Sigmoid colon (tissue), 7 donors: Measurements from ENCODE around the gene GLYR1. TPM values are rescaled to one million over a fixed set of nuclear protein-coding genes. Genes with fewer than 3 reads are reported as not detected.

ENCODE experiments used
- DNase-seq: peaks from one replicate; pipeline ENCODE4 v3.0.0-alpha.2; 2019
- H3K27ac ChIP-seq, 4 donors: fragments of 200-600 bp; sonication (generic); one replicate each; pipeline ENCODE4 v1.5.1; 2016 to 2019; ENCODE audit warnings: mild to moderate bottlenecking in 1 of 4
- H3K27me3 ChIP-seq, 3 donors: fragments of 200-600 bp; sonication (generic); one replicate each; pipeline ENCODE4 v1.5.1; 2019; ENCODE audit warnings: mild to moderate bottlenecking in 1 of 3
- H3K36me3 ChIP-seq, 4 donors: fragments of 200-600 bp; sonication (generic); one replicate each; pipeline ENCODE4 v1.5.1; 2016 to 2019
- H3K4me1 ChIP-seq, 4 donors: fragments of 200-600 bp; sonication (generic); one replicate each; pipeline ENCODE4 v1.5.1; 2017 to 2019
- H3K4me3 ChIP-seq, 4 donors: fragments of 200-600 bp; sonication (generic); one replicate each; pipeline ENCODE4 v1.5.1; 2017 to 2019; ENCODE audit warnings: mild to moderate bottlenecking in 2 of 4, moderate library complexity in 1 of 4
- H3K9me3 ChIP-seq, 4 donors: fragments of 200-600 bp in 3 of 4; sonication (generic) in 3 of 4; one replicate each; pipeline versions ENCODE4 v1.5.1 to v1.6.1; 2013 to 2019
- CTCF ChIP-seq, 4 experiments: fragments of 450-650 bp in 3 of 4; fragments of 200-600 bp in 1 of 4; IDR thresholded peaks; one replicate each; pipeline ENCODE4 v1.5.1; 2016 to 2019; ENCODE audit warnings: antibody characterized with exemption in 4 of 4, mild to moderate bottlenecking in 3 of 4, moderate library complexity in 2 of 4
- EP300 ChIP-seq, 4 donors: sonication (generic); formaldehyde crosslinking; IDR thresholded peaks; one replicate each; pipeline ENCODE4 v1.6.1; 2017; ENCODE audit warnings: antibody characterized with exemption in 4 of 4
- POLR2A ChIP-seq, 2 donors: fragments of 450-650 bp; IDR thresholded peaks; one replicate each; pipeline ENCODE4 v1.6.1; 2016; ENCODE audit warnings: antibody characterized with exemption in 2 of 2, mild to moderate bottlenecking in 2 of 2, moderate library complexity in 2 of 2
- POLR2AphosphoS5 ChIP-seq, 4 donors: sonication (generic); formaldehyde crosslinking; IDR thresholded peaks; one replicate each; pipeline ENCODE4 v1.6.1; 2017; ENCODE audit warnings: antibody characterized with exemption in 4 of 4
- WGBS, 2 donors: extraction: QIAGEN DNeasy Blood & Tissue Kit; methylation state at CpG; one replicate each; pipeline ENCODE4 v1.1.7; 2013; 5-methylcytosine and 5-hydroxymethylcytosine counted together
- intact Hi-C: fragments of 100-400 bp; cut with DNase I; formaldehyde crosslinking; loops from one replicate; pipeline ENCODE4 v1.15.1; 2023
- polyA plus RNA-seq, 3 donors: library from polyadenylated mRNA; stranded (reverse); fragments of 200-250 nt; gene quantifications; one replicate each; pipeline ENCODE4 v1.2.3, GENCODE V29; 2013
- total RNA-seq, 4 donors: library from RNA; depleted of rRNA; stranded (reverse); fragments of >200 nt; gene quantifications; one replicate each; pipeline ENCODE4 v1.1.0, GENCODE V29; 2016
- donor health status: healthy with polysubstance abuse.
- donor health status: Bipolar disorder and iron deficiency.
- donor health status: healthy.

GLYR1 gene
- total and polyA plus RNA-seq, 7 donors, result 48.0 to 70.5 (median 59.9) TPM

GRCh38 chr16:4890686-4891085, 43.6 kb upstream of the GLYR1 start:
- Histone ChIP-seq H3K27me3 (no peaks in the 10 kb centered on the region), H3K9me3 (no peaks in the 10 kb centered on the region), H3K4me1 (peaks cover 0 to 16% (median 13%) of the 10 kb centered on the region in 4 donors), H3K4me3 (no peak overlapping the region), H3K36me3 (peaks cover 8 to 50% (median 17%) of the 10 kb centered on the region in 4 donors), H3K27ac (no peak overlapping the region)
- intact Hi-C loops, result no loop called here
- DNase-seq, result no peak
- 95 to 96% methylated on average over 16 of the region's 16 CpGs for whole genome bisulfite sequencing, 2 donors
- TF ChIP-seq POLR2A (IDR thresholded peaks at IDR 0.05) (no peak), POLR2AphosphoS5 (IDR thresholded peaks at IDR 0.05) (no peak), CTCF (IDR thresholded peaks at IDR 0.05) (no peak), EP300 (IDR thresholded peaks at IDR 0.05) (no peak)

- WGBS, 2 donors, result 84 to 87% methylated on average over 11 of the region's 11 CpGs
- H3K27ac ChIP-seq, result no peak overlapping the region
- no peak for TF ChIP-seq EP300 (IDR thresholded peaks at IDR 0.05)
- no peak for TF ChIP-seq POLR2A (IDR thresholded peaks at IDR 0.05)
- TF ChIP-seq CTCF (IDR thresholded peaks at IDR 0.05), result no peak
- TF ChIP-seq POLR2AphosphoS5 (IDR thresholded peaks at IDR 0.05), result no peak
- H3K4me3 ChIP-seq, result no peak overlapping the region
- H3K36me3 ChIP-seq, result peaks cover 14 to 57% (median 24%) of the 10 kb centered on the region in 4 donors
- no peaks in the 10 kb centered on the region for H3K27me3 ChIP-seq
- no peak for DNase-seq
- no peaks in the 10 kb centered on the region for H3K9me3 ChIP-seq
- peaks cover 0 to 16% (median 13%) of the 10 kb centered on the region in 4 donors for H3K4me1 ChIP-seq
- intact Hi-C loops, result no loop called here
Observed at GRCh38 chr16:4890026-4890425, 42.9 kb upstream of the GLYR1 start.

GRCh38 chr16:4888428-4889135, 41.5 kb upstream of the GLYR1 start:
- WGBS, 2 donors, result 79 to 89% methylated on average over 9 of the region's 9 CpGs
- H3K9me3 ChIP-seq, result no peaks in the 10 kb centered on the region
- TF ChIP-seq POLR2AphosphoS5 (IDR thresholded peaks at IDR 0.05) (no peak), POLR2A (IDR thresholded peaks at IDR 0.05) (no peak), EP300 (IDR thresholded peaks at IDR 0.05) (no peak), CTCF (IDR thresholded peaks at IDR 0.05) (no peak)
- H3K27me3 ChIP-seq, result no peaks in the 10 kb centered on the region
- DNase-seq, result no peak
- intact Hi-C loops, result no loop called here
- no peak overlapping the region for H3K4me3 ChIP-seq
- H3K27ac ChIP-seq, result no peak overlapping the region
- peaks cover 0 to 16% (median 13%) of the 10 kb centered on the region in 4 donors for H3K4me1 ChIP-seq
- peaks cover 27 to 71% (median 37%) of the 10 kb centered on the region in 4 donors for H3K36me3 ChIP-seq

GRCh38 chr16:4886151-4886550, 39.1 kb upstream of the GLYR1 start:
- 97 to 98% methylated on average over 5 of the region's 5 CpGs for WGBS, 2 donors
- TF ChIP-seq EP300 (IDR thresholded peaks at IDR 0.05) (no peak), POLR2A (IDR thresholded peaks at IDR 0.05) (no peak), CTCF (IDR thresholded peaks at IDR 0.05) (no peak), POLR2AphosphoS5 (IDR thresholded peaks at IDR 0.05) (no peak)
- H3K4me3 ChIP-seq, result no peak overlapping the region
- H3K4me1 ChIP-seq, result peaks cover 0 to 16% (median 10%) of the 10 kb centered on the region in 4 donors
- H3K27ac ChIP-seq, result no peak overlapping the region
- H3K27me3 ChIP-seq, result no peaks in the 10 kb centered on the region
- DNase-seq, result no peak
- H3K36me3 ChIP-seq, result peaks cover 27 to 86% (median 50%) of the 10 kb centered on the region in 4 donors
- H3K9me3 ChIP-seq, result no peaks in the 10 kb centered on the region
- intact Hi-C loops, result no loop called here
